A549 (cell line): ENCODE measurements around the gene CDCP1. TPM values are rescaled to one million over a fixed set of nuclear protein-coding genes. Genes with fewer than 3 reads are reported as not detected.

ENCODE experiments used
- ATAC-seq, 2 experiments: fragments of 200-7000 bp in 1 of 2; fragments of >200 bp in 1 of 2; cut with Nextera tagmentation in 1 of 2; cut with Tn5 transposase in 1 of 2; 3 replicates each; pipeline versions ENCODE4 v1.8.0 to v1.9.1; 2018 to 2020; ENCODE audit warnings: mild to moderate bottlenecking in 1 of 2, moderate library complexity in 1 of 2
- CTCF ChIA-PET: fragments of 300-600 bp; sonication (Branson Sonifier 250); formaldehyde crosslinking; extraction: SDS; loops from one replicate; lab custom pipeline; 2021; ENCODE audit warnings: antibody characterized with exemption, inconsistent platforms; lab: Yijun Ruan, JAX
- POLR2A ChIA-PET: fragments of 350-600 bp; formaldehyde crosslinking; extraction: SDS; loops from one replicate; lab custom pipeline; 2021; ENCODE audit warnings: antibody characterized with exemption, inconsistent platforms; lab: Yijun Ruan, JAX
- DNase-seq, 2 experiments: peaks; one replicate each; pipeline versions ENCODE4 v3.0.0 to v3.0.0-alpha.2; 2011 to 2016; ENCODE audit warnings: low read depth in 1 of 2, low spot score in 1 of 2
- FAIRE-seq: peaks from 2 replicates; lab custom pipeline; 2011; peaks lifted over from hg19 to GRCh38; lab: Jason Lieb, UNC
- H3K27ac ChIP-seq, 2 experiments: fragments of >200 bp; sonication (Bioruptor Twin); formaldehyde crosslinking; 3 replicates each; pipeline ENCODE4 v1.5.1; 2016 to 2017
- H3K4me1 ChIP-seq: fragments of >200 bp; sonication (Bioruptor Twin); formaldehyde crosslinking; 3 replicates; pipeline ENCODE4 v1.6.1; 2016
- H3K4me2 ChIP-seq: fragments of >200 bp; sonication (Bioruptor Twin); formaldehyde crosslinking; 3 replicates; pipeline ENCODE4 v1.6.1; 2016
- H3K4me3 ChIP-seq: fragments of >200 bp; sonication (Bioruptor Twin); formaldehyde crosslinking; 3 replicates; pipeline ENCODE4 v1.5.1; 2016
- H3K9me3 ChIP-seq: fragments of >200 bp; sonication (Bioruptor Twin); formaldehyde crosslinking; 3 replicates; pipeline ENCODE4 v1.6.1; 2016
- CBX2 ChIP-seq: fragments of 200-600 bp; sonication (generic); IDR thresholded peaks from 2 replicates; pipeline ENCODE4 v1.6.1; 2016; ENCODE audit warnings: low read depth, mild to moderate bottlenecking, borderline replicate concordance
- CHD2 ChIP-seq: fragments of 150-350 bp; IDR thresholded peaks from 2 replicates; pipeline ENCODE4 v1.6.1; 2014; ENCODE audit warnings: low read length; ENCODE audit not compliant: partially characterized antibody
- EHMT2 ChIP-seq: fragments of 200-600 bp; sonication (generic); IDR thresholded peaks from 2 replicates; pipeline ENCODE4 v1.6.1; 2016; ENCODE audit warnings: antibody characterized with exemption, low read depth, mild to moderate bottlenecking, moderate library complexity
- ELK1 ChIP-seq: fragments of 150-350 bp; IDR thresholded peaks from 2 replicates; pipeline ENCODE4 v1.6.1; 2014; ENCODE audit warnings: low read depth, mild to moderate bottlenecking, low read length
- FOSL2 ChIP-seq, 2 experiments: fragments of 450-650 bp in 1 of 2; fragments of >200 bp in 1 of 2; sonication (Bioruptor Twin) in 1 of 2; formaldehyde crosslinking; IDR thresholded peaks; 2 replicates each; pipeline versions ENCODE4 v1.5.0 to v1.6.1; 2016 to 2020; ENCODE audit warnings: mild to moderate bottlenecking in 1 of 2, moderate library complexity in 1 of 2
- GATA3 ChIP-seq: IDR thresholded peaks from 2 replicates; pipeline ENCODE4 v1.6.1; 2012; ENCODE audit warnings: borderline replicate concordance
- HOXB13 ChIP-seq: fragments of 250-450 bp; sonication (Bioruptor Pico); IDR thresholded peaks from 2 replicates; pipeline ENCODE4 v1.5.0; 2020; ENCODE audit warnings: low read depth, mild to moderate bottlenecking, moderate library complexity
- KDM5A ChIP-seq: fragments of 200-600 bp; sonication (generic); IDR thresholded peaks from 2 replicates; pipeline ENCODE4 v1.6.1; 2016; ENCODE audit warnings: antibody characterized with exemption, mild to moderate bottlenecking
- MAFK ChIP-seq: fragments of 450-650 bp; IDR thresholded peaks from 2 replicates; pipeline ENCODE4 v1.6.1; 2014; ENCODE audit not compliant: partially characterized antibody
- NFE2L2 ChIP-seq: fragments of 150-350 bp; conservative IDR thresholded peaks from 2 replicates; pipeline ENCODE4 v1.6.1; 2014; ENCODE audit warnings: low read length
- PBX3 ChIP-seq: IDR thresholded peaks from 2 replicates; pipeline ENCODE4 v1.6.1; 2012
- POLR2A ChIP-seq: IDR thresholded peaks from 2 replicates; pipeline ENCODE4 v1.6.1; 2012; ENCODE audit warnings: mild to moderate bottlenecking, low read length
- POLR2AphosphoS2 ChIP-seq: conservative IDR thresholded peaks from 2 replicates; pipeline ENCODE4 v1.6.1; 2012; ENCODE audit warnings: low read length, improper control_type of control experiment, inconsistent platforms
- RARB ChIP-seq: fragments of 250-450 bp; sonication (Bioruptor Pico); IDR thresholded peaks from 2 replicates; pipeline ENCODE4 v1.8.0; 2021; ENCODE audit warnings: mild to moderate bottlenecking, moderate library complexity
- RCOR1 ChIP-seq: fragments of 150-350 bp; IDR thresholded peaks from 2 replicates; pipeline ENCODE4 v1.6.1; 2014; ENCODE audit warnings: antibody characterized with exemption, low read length, low read depth
- RNF2 ChIP-seq: fragments of 200-600 bp; sonication (generic); IDR thresholded peaks from 2 replicates; pipeline ENCODE4 v1.6.1; 2016; ENCODE audit warnings: low read depth, mild to moderate bottlenecking, antibody characterized with exemption, moderate library complexity, borderline replicate concordance
- ZFP36 ChIP-seq: fragments of 450-650 bp; IDR thresholded peaks from 2 replicates; pipeline ENCODE4 v1.6.1; 2014; ENCODE audit warnings: borderline replicate concordance; ENCODE audit not compliant: partially characterized antibody
- ZSCAN20 ChIP-seq: fragments of 250-450 bp; sonication (Bioruptor Pico); IDR thresholded peaks from 2 replicates; pipeline ENCODE4 v1.8.0; 2022; ENCODE audit warnings: mild to moderate bottlenecking, moderate library complexity
- WGBS: methylation state at CpG from one replicate; pipeline ENCODE4 v1.1.6; 2017; ENCODE audit errors: missing lambda C conversion rate; 5-methylcytosine and 5-hydroxymethylcytosine counted together
- polyA plus RNA-seq, 4 experiments: library from polyadenylated mRNA; depleted of rRNA in 3 of 4; stranded (reverse); fragments of >200 nt; fragmentation: RNase III in 1 of 4; extraction: RNeasy Plus Mini Kit Qiagen cat#74134 plus additional on column Dnase treatment in 1 of 4; gene quantifications; 2 replicates in 3 of 4; 3 replicates in 1 of 4; pipeline ENCODE4 v1.2.3, GENCODE V29; 2011 to 2017
- TF ChIP-seq, protein P1 (sequence below): fragments of 200-600 bp; sonication (generic); IDR thresholded peaks from 2 replicates; pipeline ENCODE4 v1.6.1; 2016; ENCODE audit warnings: antibody characterized with exemption, mild to moderate bottlenecking, moderate library complexity

CDCP1 gene
- polyA plus RNA-seq, 2 of the 4 experiments (the other 2 are of a cell fraction), result 3.0 to 9.9 TPM

- Histone ChIP-seq H3K4me2 (no peak overlapping the region), H3K4me3 (no peak overlapping the region), H3K27ac (peak overlapping the region in 1 of 2 experiments; percentile 86; a peak in 3 of 6 replicates), H3K4me1 (peaks cover 17% of the 10 kb centered on the region), H3K9me3 (no peaks in the 10 kb centered on the region)
- DNase-seq (no peak), FAIRE-seq (no peak), ATAC-seq (no peak)
- TF ChIP-seq CHD2 (no peak), MAFK (peak; percentile 57)
- ChIA-PET POLR2A (no interaction called here), CTCF (interaction anchor here (0.5 kb wide), 1 partner anchor 1710 kb away, joined by 3 read pairs; no protein-coding TSS in a partner anchor)
- 92% methylated on average over 2 of the region's 2 CpGs for WGBS
Measured at GRCh38 chr3:45185052-45185451, 38.9 kb upstream of the CDCP1 start.

DNA sequence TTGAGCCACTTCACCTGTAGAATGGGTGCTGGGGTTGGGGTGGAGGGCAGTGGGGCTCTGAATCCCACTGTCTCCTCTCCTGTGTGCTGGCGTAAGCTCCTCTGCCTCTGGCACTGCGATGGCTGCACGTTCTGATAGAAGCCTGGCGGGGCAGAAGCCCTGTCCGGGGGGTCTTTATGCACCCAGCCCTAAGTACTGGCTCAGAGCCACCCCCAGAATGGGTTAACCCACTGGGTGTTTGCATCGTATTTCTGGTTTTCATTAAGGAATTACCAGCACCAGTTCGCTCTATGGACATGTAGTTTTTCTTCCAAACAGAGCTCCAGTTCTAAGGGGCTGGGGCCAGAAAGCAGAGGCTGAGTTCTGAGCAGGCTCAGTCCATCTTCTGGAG is 37.7 kb upstream of the CDCP1 start:
- ChIA-PET POLR2A (no interaction called here), CTCF (interaction anchor here (0.9 to 1.9 kb wide), 3 partner anchors 13 to 143 kb away, joined by 3 to 8 read pairs (median 6); no protein-coding TSS in a partner anchor)
- TF ChIP-seq RNF2 (no peak), KDM5A (no peak), GATA3 (no peak), RCOR1 (no peak), HOXB13 (CRISPR knock-in tag) (no peak), EHMT2 (no peak), POLR2AphosphoS2 (no peak), ZSCAN20 (CRISPR knock-in tag) (no peak), RARB (CRISPR knock-in tag) (no peak), CBX2 (no peak), ELK1 (no peak)
- TF ChIP-seq, protein P1, sequence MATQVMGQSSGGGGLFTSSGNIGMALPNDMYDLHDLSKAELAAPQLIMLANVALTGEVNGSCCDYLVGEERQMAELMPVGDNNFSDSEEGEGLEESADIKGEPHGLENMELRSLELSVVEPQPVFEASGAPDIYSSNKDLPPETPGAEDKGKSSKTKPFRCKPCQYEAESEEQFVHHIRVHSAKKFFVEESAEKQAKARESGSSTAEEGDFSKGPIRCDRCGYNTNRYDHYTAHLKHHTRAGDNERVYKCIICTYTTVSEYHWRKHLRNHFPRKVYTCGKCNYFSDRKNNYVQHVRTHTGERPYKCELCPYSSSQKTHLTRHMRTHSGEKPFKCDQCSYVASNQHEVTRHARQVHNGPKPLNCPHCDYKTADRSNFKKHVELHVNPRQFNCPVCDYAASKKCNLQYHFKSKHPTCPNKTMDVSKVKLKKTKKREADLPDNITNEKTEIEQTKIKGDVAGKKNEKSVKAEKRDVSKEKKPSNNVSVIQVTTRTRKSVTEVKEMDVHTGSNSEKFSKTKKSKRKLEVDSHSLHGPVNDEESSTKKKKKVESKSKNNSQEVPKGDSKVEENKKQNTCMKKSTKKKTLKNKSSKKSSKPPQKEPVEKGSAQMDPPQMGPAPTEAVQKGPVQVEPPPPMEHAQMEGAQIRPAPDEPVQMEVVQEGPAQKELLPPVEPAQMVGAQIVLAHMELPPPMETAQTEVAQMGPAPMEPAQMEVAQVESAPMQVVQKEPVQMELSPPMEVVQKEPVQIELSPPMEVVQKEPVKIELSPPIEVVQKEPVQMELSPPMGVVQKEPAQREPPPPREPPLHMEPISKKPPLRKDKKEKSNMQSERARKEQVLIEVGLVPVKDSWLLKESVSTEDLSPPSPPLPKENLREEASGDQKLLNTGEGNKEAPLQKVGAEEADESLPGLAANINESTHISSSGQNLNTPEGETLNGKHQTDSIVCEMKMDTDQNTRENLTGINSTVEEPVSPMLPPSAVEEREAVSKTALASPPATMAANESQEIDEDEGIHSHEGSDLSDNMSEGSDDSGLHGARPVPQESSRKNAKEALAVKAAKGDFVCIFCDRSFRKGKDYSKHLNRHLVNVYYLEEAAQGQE, result no peak
- Histone ChIP-seq H3K4me2 (no peak overlapping the region), H3K4me1 (peaks cover 17% of the 10 kb centered on the region), H3K4me3 (no peak overlapping the region), H3K27ac (peak overlapping the region; percentile 64 to 86), H3K9me3 (no peaks in the 10 kb centered on the region)
- 87% methylated on average over 4 of the region's 7 CpGs for WGBS
- no peak for FAIRE-seq
- DNase-seq, result no peak
- ATAC-seq, result no peak

- POLR2A ChIA-PET, result no interaction called here
- DNase-seq, result peak; percentile 34 to 55
- H3K4me2 ChIP-seq, result peak overlapping the region; percentile 55
- no peaks in the 10 kb centered on the region for H3K9me3 ChIP-seq
- WGBS, result 48% methylated on average over 7 of the region's 7 CpGs
- FAIRE-seq, result no peak
- H3K27ac ChIP-seq, result peak overlapping the region; percentile 64 to 86
- peak; percentile 76 to 80 for ATAC-seq
- TF ChIP-seq NFE2L2 (peak; percentile 54; the same call in 1 of the 2 replicates), HOXB13 (CRISPR knock-in tag) (no peak), POLR2A (no peak), PBX3 (no peak), MAFK (peak; percentile 98), RNF2 (no peak), ZFP36 (peak; percentile 95), FOSL2 (IDR thresholded peaks at IDR 0.05) (no peak), FOSL2 (CRISPR knock-in tag; IDR thresholded peaks at IDR 0.05) (peak; percentile 14; the same call in 1 of the 2 replicates)
- CTCF ChIA-PET, result interaction anchor here (1.5 to 1.9 kb wide), 3 partner anchors 12 to 142 kb away, joined by 3 to 8 read pairs (median 6); no protein-coding TSS in a partner anchor
- H3K4me3 ChIP-seq, result no peak overlapping the region
- peaks cover 17% of the 10 kb centered on the region for H3K4me1 ChIP-seq
Measured at GRCh38 chr3:45182915-45183871, 37.0 kb upstream of the CDCP1 start.
